G401.6 (cell line): ENCODE data around the gene ZNF497.
"Not testable (repeated sequence)": the region's sequence is repeated elsewhere in the genome, so short reads cannot be mapped to it uniquely, and the experiment has no call there.

ENCODE experiments used
- FAIRE-seq: peaks from 2 replicates; lab custom pipeline; 2012; peaks lifted over from hg19 to GRCh38; lab: Jason Lieb, UNC

The ZNF497 gene

GRCh38 chr19:58362272-58362994, at the start of gene ZNF497:
TSS of gene ZNF497 (minus strand) at chr19:58362751. CDS start at chr19:58357635, 5,116 bp downstream.
- FAIRE-seq, result peak; percentile 95

GRCh38 chr19:58409010-58409790, 46.6 kb upstream of the ZNF497 start:
- FAIRE-seq, result no peak

- peak; percentile 87 for FAIRE-seq
These were observed 45.8 kb upstream of the ZNF497 start, which contains the start of gene ZNF584 for GRCh38 chr19:58408152-58409009. TSS of gene ZNF584 (plus strand) at chr19:58408649. CDS start at chr19:58409148, 499 bp downstream.

- no peak for FAIRE-seq
These were observed 45.2 kb upstream of the ZNF497 start for GRCh38 chr19:58407658-58408151.

- FAIRE-seq, result no peak
These were observed 44.5 kb upstream of the ZNF497 start for GRCh38 chr19:58406818-58407657.

GRCh38 chr19:58403920-58404478, 41.4 kb upstream of the ZNF497 start:
- not testable (repeated sequence) for FAIRE-seq

GRCh38 chr19:58401840-58402421, 39.4 kb upstream of the ZNF497 start:
- FAIRE-seq, result no peak

- peak; percentile 98 for FAIRE-seq
These were observed 38.6 kb upstream of the ZNF497 start for GRCh38 chr19:58400916-58401839.

GRCh38 chr19:58400316-58400915, 37.9 kb upstream of the ZNF497 start:
- no peak for FAIRE-seq

- FAIRE-seq, result no peak
These were observed 37.4 kb upstream of the ZNF497 start for GRCh38 chr19:58399903-58400302.

GRCh38 chr19:58398545-58398944, 36.0 kb upstream of the ZNF497 start:
- FAIRE-seq, result no peak

GRCh38 chr19:58398087-58398486, 35.5 kb upstream of the ZNF497 start:
- FAIRE-seq, result no peak

GRCh38 chr19:58397533-58398037, 35.0 kb upstream of the ZNF497 start:
- FAIRE-seq, result no peak

- FAIRE-seq, result no peak
These were observed 34.4 kb upstream of the ZNF497 start for GRCh38 chr19:58396691-58397532.

GRCh38 chr19:58395979-58396627, 33.6 kb upstream of the ZNF497 start:
- no peak for FAIRE-seq

- FAIRE-seq, result no peak
These were observed 32.8 kb upstream of the ZNF497 start, which contains the start of gene RNF225 for GRCh38 chr19:58395220-58395978. TSS of gene RNF225 (plus strand) at chr19:58395656. CDS start at chr19:58396090, 434 bp downstream.
